Bronchial epithelial cell (primary cell): ENCODE measurements around the gene CDKL5. TPM values are rescaled to one million over a fixed set of nuclear protein-coding genes. Genes with fewer than 3 reads are reported as not detected.

Experiments
- DNase-seq: peaks from one replicate; pipeline ENCODE4 v3.0.0-alpha.2; 2010; ENCODE audit warnings: low read depth
- FAIRE-seq: peaks from 2 replicates; lab custom pipeline; 2011; peaks lifted over from hg19 to GRCh38; lab: Jason Lieb, UNC
- H3K27me3 ChIP-seq: 2 replicates; pipeline ENCODE4 v1.5.1; 2011; ENCODE audit warnings: low read length; ENCODE audit not compliant: control insufficient read depth, insufficient read depth
- H3K36me3 ChIP-seq: 2 replicates; pipeline ENCODE4 v1.5.1; 2011; ENCODE audit warnings: low read length; ENCODE audit not compliant: control insufficient read depth, insufficient read depth
- H3K4me3 ChIP-seq: 2 replicates; pipeline ENCODE4 v1.5.1; 2011; ENCODE audit warnings: mild to moderate bottlenecking, low read depth, low read length, control low read depth
- CTCF ChIP-seq: IDR thresholded peaks from 2 replicates; pipeline ENCODE4 v1.5.1; 2011; ENCODE audit warnings: mild to moderate bottlenecking, moderate library complexity, low read length, control low read depth, inconsistent platforms; ENCODE audit not compliant: insufficient read depth, severe bottlenecking
- total RNA-seq: library from RNA; depleted of rRNA; stranded (reverse); fragments of >200 nt; gene quantifications from 2 replicates; pipeline ENCODE4 v1.2.1, GENCODE V29; 2014

The CDKL5 gene
- total RNA-seq, 1 donor from 2014 or later = 2.6 TPM

GRCh38 chrX:18561020-18561419, 135.6 kb downstream of the CDKL5 start:
- Histone ChIP-seq H3K27me3 (no peaks in the 10 kb centered on the region), H3K36me3 (no peaks in the 10 kb centered on the region), H3K4me3 (no peak overlapping the region)
- no peak for TF ChIP-seq CTCF
- FAIRE-seq = no peak
- DNase-seq = no peak

- no peak for DNase-seq
- H3K27me3 ChIP-seq = no peaks in the 10 kb centered on the region
- no peak for TF ChIP-seq CTCF
- H3K36me3 ChIP-seq = no peaks in the 10 kb centered on the region
- H3K4me3 ChIP-seq = no peak overlapping the region
- FAIRE-seq = peak; percentile 7
Observed at GRCh38 chrX:18565727-18566126, 140.3 kb downstream of the CDKL5 start.

- H3K27me3 ChIP-seq = no peaks in the 10 kb centered on the region
- no peak for FAIRE-seq
Observed at GRCh38 chrX:18566748-18567147, 141.3 kb downstream of the CDKL5 start.

GRCh38 chrX:18573556-18573955, 148.1 kb downstream of the CDKL5 start:
- TF ChIP-seq CTCF = no peak
- peak; percentile 79 for FAIRE-seq
- no peaks in the 10 kb centered on the region for H3K36me3 ChIP-seq
- no peak for DNase-seq
- no peak overlapping the region for H3K4me3 ChIP-seq
- no peaks in the 10 kb centered on the region for H3K27me3 ChIP-seq

More at GRCh38 chrX:18566748-18567147, 141.3 kb downstream of the CDKL5 start:
- DNase-seq = no peak
- no peaks in the 10 kb centered on the region for H3K36me3 ChIP-seq
- no peak overlapping the region for H3K4me3 ChIP-seq
- no peak for TF ChIP-seq CTCF

GRCh38 chrX:18574591-18574990, 149.2 kb downstream of the CDKL5 start:
- no peak overlapping the region for H3K4me3 ChIP-seq
- no peaks in the 10 kb centered on the region for H3K27me3 ChIP-seq
- FAIRE-seq (no peak), DNase-seq (peak; percentile 41)
- TF ChIP-seq CTCF = no peak
- H3K36me3 ChIP-seq = no peaks in the 10 kb centered on the region

GRCh38 chrX:18575744-18576143, 150.3 kb downstream of the CDKL5 start:
- H3K27me3 ChIP-seq = no peaks in the 10 kb centered on the region
- TF ChIP-seq CTCF = no peak
- DNase-seq = peak; percentile 60
- no peaks in the 10 kb centered on the region for H3K36me3 ChIP-seq
- H3K4me3 ChIP-seq = no peak overlapping the region
- FAIRE-seq = no peak
